ENCODE data around the gene NCOA6.

GRCh38 chr20:34691838-34692237 is 133.6 kb downstream of the NCOA6 start:
- TF ChIP-seq, protein P1, sequence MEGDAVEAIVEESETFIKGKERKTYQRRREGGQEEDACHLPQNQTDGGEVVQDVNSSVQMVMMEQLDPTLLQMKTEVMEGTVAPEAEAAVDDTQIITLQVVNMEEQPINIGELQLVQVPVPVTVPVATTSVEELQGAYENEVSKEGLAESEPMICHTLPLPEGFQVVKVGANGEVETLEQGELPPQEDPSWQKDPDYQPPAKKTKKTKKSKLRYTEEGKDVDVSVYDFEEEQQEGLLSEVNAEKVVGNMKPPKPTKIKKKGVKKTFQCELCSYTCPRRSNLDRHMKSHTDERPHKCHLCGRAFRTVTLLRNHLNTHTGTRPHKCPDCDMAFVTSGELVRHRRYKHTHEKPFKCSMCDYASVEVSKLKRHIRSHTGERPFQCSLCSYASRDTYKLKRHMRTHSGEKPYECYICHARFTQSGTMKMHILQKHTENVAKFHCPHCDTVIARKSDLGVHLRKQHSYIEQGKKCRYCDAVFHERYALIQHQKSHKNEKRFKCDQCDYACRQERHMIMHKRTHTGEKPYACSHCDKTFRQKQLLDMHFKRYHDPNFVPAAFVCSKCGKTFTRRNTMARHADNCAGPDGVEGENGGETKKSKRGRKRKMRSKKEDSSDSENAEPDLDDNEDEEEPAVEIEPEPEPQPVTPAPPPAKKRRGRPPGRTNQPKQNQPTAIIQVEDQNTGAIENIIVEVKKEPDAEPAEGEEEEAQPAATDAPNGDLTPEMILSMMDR (conservative IDR thresholded peaks at IDR 0.05; ENCODE audit: low read length): no peak
- no peak for TF ChIP-seq EZH2phosphoT487 (IDR thresholded peaks at IDR 0.05; ENCODE audit: borderline replicate concordance, low read depth, low read length)

Measured in OCI-LY7 (cell line).